Brain microvascular endothelial cell (primary cell): Measurements from ENCODE around the gene TRPC4.

ENCODE experiments used
- DNase-seq: peaks from one replicate; pipeline ENCODE4 v3.0.0-alpha.2; 2020
- H3K27ac ChIP-seq: fragments of 250-450 bp; sonication (Bioruptor Pico); 2 replicates; pipeline ENCODE4 v1.5.1; 2020; ENCODE audit warnings: mild to moderate bottlenecking, moderate library complexity
- H3K27me3 ChIP-seq: fragments of 250-450 bp; sonication (Bioruptor Pico); replicated peaks from 2 replicates; pipeline ENCODE4 v1.5.1; 2020; ENCODE audit warnings: mild to moderate bottlenecking
- H3K36me3 ChIP-seq: fragments of 250-450 bp; sonication (Bioruptor Pico); replicated peaks from 2 replicates; pipeline ENCODE4 v1.5.1; 2020; ENCODE audit warnings: mild to moderate bottlenecking
- H3K4me3 ChIP-seq: 2 replicates; pipeline ENCODE4 v1.5.1; 2011; ENCODE audit warnings: low read depth, mild to moderate bottlenecking, control low read depth, low read length, moderate library complexity
- CTCF ChIP-seq: IDR thresholded peaks from 2 replicates; pipeline ENCODE4 v1.5.1; 2011; ENCODE audit warnings: low read depth, mild to moderate bottlenecking, moderate library complexity, low read length, control low read depth, inconsistent platforms; ENCODE audit errors: missing control alignments
- in situ Hi-C: cut with HindIII; loops from 2 replicates; pipeline ENCODE4 v1.10.0; 2017; ENCODE audit warnings: low sequenced_read_pairs, low pct_ligation_motif_present

The TRPC4 gene

GRCh38 chr13:37646531-37646930 is 223.0 kb downstream of the TRPC4 start:
- H3K36me3 ChIP-seq, result peaks cover 2% of the 10 kb centered on the region
- TF ChIP-seq CTCF, result no peak
- in situ Hi-C loops, result no loop called here
- H3K4me3 ChIP-seq, result no peak overlapping the region
- no peaks in the 10 kb centered on the region for H3K27me3 ChIP-seq
- no peak for DNase-seq
- peak overlapping the region; percentile 75 for H3K27ac ChIP-seq

GRCh38 chr13:37645181-37645740 is 224.3 kb downstream of the TRPC4 start:
- no peak for TF ChIP-seq CTCF
- in situ Hi-C loops, result no loop called here
- H3K4me3 ChIP-seq, result no peak overlapping the region

GRCh38 chr13:37641391-37641790 is 228.2 kb downstream of the TRPC4 start:
- H3K27me3 ChIP-seq, result no peaks in the 10 kb centered on the region
- no peak for TF ChIP-seq CTCF
- H3K27ac ChIP-seq, result peak overlapping the region; percentile 54
- H3K4me3 ChIP-seq, result no peak overlapping the region
- DNase-seq, result no peak
- in situ Hi-C loops, result no loop called here
- H3K36me3 ChIP-seq, result peaks cover 13% of the 10 kb centered on the region

More at GRCh38 chr13:37645181-37645740, 224.3 kb downstream of the TRPC4 start:
- no peak overlapping the region for H3K27ac ChIP-seq
- no peaks in the 10 kb centered on the region for H3K27me3 ChIP-seq
- H3K36me3 ChIP-seq, result peaks cover 2% of the 10 kb centered on the region
- no peak for DNase-seq

- peak overlapping the region; percentile 54 for H3K27ac ChIP-seq
- peaks cover 14% of the 10 kb centered on the region for H3K36me3 ChIP-seq
- no peaks in the 10 kb centered on the region for H3K27me3 ChIP-seq
- peak; percentile 75 for TF ChIP-seq CTCF
- peak; percentile 64 for DNase-seq
- in situ Hi-C loops, result no loop called here
- H3K4me3 ChIP-seq, result no peak overlapping the region
Observed at GRCh38 chr13:37640499-37640898, 229.1 kb downstream of the TRPC4 start.

- no peak overlapping the region for H3K4me3 ChIP-seq
- H3K36me3 ChIP-seq, result peaks cover 14% of the 10 kb centered on the region
- in situ Hi-C loops, result no loop called here
- no peak for TF ChIP-seq CTCF
- DNase-seq, result no peak
- H3K27ac ChIP-seq, result no peak overlapping the region
- H3K27me3 ChIP-seq, result no peaks in the 10 kb centered on the region
Observed at GRCh38 chr13:37636701-37637100, 232.9 kb downstream of the TRPC4 start.

GRCh38 chr13:37632294-37632693 is 237.3 kb downstream of the TRPC4 start:
- Histone ChIP-seq H3K4me3 (no peak overlapping the region), H3K36me3 (peaks cover 10% of the 10 kb centered on the region), H3K27ac (no peak overlapping the region), H3K27me3 (no peaks in the 10 kb centered on the region)
- no peak for TF ChIP-seq CTCF
- no peak for DNase-seq
- in situ Hi-C loops, result no loop called here
